HG03469 (cell line): Measurements from ENCODE around the gene EP300.

Experiments used
- ATAC-seq: cut with Tn5 transposase; IDR thresholded peaks from one replicate; pipeline ENCODE4 v1.9.1; 2021; ENCODE audit warnings: mild to moderate bottlenecking, moderate library complexity, moderate number of reproducible peaks; ENCODE audit not compliant: unreplicated experiment

Gene EP300

DNA sequence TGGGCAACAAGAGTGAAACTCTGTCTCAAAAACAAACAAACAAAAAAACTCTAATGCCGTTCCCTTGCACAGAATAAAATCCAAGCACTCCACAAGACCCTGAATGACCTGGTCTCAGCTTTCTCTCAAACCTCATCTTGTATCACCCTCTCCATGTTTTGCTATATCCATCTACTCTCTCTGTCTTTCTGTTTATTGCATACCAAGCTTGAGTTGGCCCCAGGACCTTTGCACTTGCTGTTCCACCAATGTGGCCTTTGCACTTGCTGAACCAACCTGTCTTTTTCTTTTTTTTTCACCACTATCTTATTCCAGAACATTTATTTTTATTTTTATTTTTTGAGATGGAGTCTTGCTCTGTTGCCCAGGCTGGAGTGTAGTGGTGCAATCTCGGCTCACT, 110.7 kb downstream of the EP300 start:
- no peak for ATAC-seq

DNA sequence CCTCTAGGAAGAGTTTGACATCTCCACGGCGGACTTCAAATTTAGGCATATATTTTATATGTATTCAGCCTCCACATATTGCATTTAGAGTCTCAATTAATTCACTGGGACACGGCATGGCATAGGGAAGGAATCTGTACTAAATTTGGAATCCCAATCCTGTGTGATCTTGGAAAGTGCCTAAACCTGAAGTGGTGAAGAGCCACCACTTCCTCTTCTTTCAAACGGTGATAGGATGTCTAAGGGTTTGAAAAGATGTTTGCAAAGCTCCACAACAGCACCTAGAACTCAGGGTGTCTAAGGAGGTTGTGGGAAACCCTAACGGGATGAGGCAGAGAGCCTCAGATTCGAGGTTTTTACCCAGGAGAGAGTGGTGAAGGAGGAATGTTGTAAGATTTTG, 111.7 kb downstream of the EP300 start:
- no peak for ATAC-seq

DNA sequence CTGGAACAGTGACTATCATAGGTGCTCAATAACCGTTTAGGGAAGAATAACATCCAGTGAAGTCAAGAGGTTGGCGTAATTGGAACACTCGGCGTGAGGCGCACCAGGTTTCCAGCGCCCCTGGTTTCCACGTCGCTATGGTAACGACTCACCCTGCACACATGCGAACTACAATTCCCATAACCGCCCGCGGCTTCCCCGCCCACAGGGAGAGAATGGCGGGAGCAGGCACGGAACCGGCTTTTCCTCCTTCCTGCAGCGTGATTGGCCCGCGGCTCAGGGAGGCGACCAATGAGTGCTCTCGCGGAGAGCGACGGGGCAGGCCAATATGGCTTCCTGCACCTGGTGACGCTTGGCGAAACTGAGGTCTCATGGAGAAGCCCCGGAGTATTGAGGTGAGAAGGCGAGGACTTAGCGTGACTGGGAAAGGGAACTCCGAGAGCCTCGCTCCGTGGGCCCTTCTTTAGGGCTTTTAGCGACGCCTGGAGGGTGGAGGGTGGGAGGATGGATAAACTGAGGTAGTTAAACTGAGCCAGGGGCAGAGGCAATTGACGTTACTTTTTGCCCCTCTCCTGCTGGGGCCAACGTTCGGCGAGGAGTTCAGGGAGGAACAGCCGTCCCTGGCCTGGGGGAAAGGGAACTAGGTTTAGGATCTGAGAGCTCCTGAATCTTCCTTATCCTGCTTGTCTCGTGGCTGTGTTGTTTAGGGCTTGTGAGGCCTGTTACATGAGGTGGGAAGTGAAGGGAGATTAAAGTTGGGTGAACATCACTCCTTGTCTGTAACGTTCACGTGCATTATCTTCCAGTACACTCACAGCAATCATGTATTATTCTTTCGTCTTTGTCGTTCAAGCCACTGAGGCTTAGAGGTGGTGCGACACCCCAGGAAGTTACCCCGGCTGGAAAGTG, 112.9 kb downstream of the EP300 start, which contains the start of gene L3MBTL2:
TSS of gene L3MBTL2 (plus strand) at position 321 of the 909 bp plus-strand sequence. CDS start at position 372, 51 bp downstream.
- ATAC-seq = peak; percentile 84

DNA sequence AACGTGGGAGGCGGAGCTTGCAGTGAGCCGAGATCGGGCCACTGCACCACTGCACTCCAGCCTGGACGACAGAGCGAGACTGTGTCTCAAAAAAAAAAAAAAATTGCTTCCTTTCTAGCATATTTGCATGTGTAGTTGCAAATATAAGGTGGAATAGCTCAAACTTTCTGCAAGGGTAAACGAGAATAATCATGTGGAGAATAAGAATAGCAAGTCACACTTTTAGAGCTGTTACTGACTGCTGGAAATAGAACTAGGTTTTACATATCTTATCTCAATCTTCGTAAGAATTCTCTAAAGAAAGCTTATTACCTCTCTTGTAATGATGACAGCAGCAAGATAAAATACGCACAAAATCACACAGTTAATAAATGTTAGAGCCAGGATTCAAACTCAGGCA, 114.3 kb downstream of the EP300 start:
- ATAC-seq = no peak

DNA sequence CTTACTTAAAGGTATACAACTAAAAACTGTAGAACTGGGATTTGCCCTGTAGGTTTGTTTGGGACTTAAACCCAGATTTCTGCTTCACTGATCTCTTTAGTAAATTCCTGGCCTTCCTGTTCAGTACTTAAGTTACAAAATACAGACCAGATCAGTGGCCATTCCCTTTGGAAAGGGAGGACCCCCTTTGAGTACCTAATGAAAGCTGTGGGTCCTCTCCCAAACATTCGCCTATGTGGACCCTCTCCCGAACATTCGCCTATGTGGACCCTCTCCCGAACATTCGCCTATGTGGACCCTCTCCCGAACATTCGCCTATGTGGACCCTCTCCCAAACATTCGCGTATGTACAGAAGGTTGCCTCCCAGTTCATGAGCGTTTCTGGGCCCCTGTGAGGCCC, 123.0 kb downstream of the EP300 start:
- ATAC-seq = no peak

DNA sequence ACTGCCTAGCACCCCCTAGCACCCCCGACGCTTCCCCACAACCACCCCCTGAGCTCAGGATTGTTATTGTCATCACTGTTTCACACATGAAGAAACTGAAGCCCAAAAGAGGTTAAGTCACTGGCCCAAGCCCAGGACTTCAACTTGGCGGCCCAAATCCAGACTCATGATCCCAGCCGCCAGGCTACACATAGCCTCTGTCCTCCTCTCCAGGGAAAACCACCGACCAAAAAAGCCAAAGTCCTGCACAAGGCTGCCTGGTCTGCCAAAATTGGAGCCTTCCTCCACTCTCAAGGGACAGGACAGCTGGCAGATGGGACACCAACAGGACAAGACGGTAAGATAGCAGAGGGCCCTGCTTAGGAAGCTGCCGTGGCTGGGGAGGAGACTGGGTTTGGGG, 123.5 kb downstream of the EP300 start:
- ATAC-seq = no peak

DNA sequence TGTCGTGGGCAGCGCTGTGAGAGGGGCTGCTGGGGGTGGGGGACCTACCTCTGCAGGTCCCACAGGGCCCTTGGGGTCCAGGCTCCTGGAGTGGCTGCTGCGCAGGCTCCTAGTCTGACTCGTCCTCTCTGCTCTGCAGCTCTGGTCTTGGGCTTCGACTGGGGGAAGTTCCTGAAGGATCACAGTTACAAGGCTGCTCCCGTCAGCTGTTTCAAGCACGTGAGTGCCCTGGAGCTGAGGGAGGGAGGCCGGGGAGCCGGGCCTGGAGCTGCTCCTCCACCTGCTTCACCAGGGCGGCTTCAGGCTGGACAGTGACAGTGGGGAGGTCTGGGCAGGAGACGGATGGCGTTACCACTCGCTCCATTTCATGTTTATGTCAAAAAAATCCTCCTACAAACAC, 124.6 kb downstream of the EP300 start:
- ATAC-seq = no peak

DNA sequence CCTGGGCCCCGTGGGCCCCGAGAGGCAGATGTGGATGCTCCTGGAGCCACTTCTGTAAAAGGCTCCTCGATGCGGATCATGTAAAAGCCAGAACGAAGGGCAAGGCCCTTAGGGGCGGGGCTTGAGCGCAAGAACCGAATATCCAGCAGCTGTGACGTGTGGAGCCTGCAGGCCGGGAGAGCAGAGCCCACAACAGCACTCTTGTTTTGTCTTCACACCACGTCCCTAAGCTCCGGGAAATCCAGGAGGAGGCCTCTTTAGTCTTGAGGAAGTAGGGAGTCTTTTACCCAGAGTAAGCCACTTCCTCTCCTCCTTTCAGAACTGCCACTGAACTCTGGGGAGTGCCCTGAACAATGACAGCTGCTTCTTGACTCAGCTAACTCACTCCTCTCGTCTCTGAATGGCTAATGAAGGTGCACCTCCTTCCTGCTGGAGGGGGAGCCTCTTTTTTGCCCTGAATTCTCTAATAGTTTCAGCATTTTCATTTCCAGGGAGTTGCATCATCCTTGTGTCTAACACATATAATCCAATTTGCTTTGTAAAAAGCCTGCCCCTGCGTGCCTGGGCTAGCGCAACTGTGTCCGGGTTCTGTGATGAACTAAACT, 125.3 kb downstream of the EP300 start:
- ATAC-seq = no peak

DNA sequence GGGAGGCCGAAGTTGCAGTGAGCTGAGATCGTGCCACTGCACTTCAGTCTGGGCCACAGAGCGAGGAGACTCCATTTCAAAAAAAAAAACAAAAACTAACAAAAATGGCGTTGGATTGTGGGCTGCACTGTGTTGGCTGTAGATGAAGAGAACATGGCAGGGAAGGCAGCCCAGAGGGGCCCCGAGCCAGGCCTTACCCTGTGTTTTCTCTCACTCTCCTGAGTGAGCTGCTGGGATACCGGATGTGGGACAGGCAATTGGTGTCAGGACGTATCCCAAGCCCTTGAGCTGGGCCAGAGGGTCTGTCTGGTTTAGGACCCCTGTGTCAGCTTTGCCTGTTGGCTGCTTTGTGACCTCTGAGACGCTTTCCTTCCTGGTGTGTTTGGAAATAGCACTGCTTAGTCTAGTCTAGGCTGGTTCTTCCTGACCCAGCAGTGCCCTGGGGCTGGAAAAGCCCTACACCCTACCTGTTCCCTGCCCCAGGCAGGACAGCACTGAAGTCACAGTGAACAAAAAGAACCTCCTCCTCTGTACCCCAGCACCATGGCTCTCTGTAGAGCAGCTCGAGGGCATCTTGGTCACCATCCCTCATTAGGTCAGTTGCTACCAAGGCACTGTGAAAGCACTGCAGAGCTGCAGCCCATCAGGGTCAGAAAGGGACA, 130.6 kb downstream of the EP300 start:
- ATAC-seq = no peak

DNA sequence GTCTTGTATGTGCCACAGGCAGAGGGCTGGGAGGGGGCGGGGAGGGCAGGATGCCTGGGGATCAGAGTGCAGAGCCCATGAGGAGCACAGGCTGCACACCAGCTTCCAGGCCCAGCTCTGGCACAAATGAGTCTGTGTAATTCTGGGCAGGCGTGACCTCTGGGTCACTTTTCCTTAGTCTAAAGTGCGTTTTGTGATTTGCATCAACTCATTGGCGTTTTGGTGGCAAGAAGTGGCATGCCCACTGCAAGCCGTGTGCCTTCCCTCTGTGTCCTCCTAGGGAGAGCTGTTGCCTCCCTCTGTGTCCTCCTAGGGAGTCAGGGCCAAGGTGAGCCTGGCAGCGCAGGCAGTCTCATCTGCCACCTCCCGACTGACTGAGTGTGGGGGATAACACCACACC, 131.1 kb downstream of the EP300 start:
- no peak for ATAC-seq

DNA sequence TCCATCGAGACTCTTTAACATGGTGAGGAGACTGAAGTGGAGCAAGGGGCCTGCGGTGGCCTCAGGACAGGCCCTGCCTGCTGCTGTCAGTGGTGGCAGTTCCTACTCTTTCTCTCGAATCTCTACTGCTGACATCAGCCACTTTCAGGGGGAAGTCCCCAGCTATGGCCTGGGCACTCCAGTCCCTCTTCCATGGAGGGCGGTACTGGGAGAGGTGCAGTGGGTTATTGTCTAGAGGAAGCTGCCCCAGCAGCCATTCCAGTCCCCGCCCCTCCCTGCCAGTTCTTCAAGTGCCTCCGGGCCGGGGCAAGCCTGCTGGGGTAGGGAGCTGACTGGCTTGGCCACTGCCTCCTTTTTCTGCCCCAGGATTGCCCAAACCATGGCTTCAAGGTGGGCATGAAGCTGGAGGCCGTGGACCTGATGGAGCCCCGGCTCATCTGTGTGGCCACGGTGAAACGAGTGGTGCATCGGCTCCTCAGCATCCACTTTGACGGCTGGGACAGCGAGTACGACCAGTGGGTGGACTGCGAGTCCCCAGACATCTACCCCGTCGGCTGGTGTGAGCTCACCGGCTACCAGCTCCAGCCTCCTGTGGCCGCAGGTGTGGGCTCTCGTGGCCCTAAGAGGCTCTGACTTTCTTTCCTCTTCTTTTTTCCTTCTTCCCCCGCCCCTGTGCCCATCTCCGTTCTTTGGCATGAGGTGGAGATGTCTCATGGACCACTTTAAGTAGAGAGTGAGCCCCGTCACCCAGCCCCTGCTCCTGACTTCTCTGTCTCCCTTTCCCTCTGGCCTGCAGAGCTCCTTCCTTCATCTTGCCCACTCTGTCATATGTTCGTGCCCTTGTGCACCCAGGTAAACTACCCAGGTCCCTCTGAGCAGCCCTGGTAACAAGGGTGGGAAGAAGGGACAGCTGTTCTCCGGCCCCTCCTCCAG, 134.6 kb downstream of the EP300 start:
- ATAC-seq = no peak

DNA sequence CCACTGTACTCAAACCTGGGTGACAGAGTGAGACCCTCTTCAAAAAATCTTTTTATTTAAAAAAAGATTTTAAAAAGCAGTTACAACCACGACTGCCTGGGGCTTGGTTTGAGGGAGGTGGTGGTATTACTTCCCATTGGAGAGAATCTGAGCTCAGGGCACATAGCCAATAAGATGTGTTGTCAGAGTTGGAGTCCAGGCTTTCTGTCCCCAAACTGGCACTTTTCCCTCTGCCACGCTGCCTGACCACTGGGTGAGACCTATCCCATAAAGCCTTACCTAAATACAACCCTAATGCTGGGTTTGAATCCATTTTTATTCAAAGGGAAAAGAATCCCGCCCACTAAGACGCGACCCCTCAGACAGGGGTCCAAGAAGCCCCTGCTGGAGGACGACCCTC, 136.8 kb downstream of the EP300 start:
- no peak for ATAC-seq
